GM18909 (cell line): ENCODE data around the gene E2F7.

Source experiments
- ATAC-seq: cut with Tn5 transposase; IDR thresholded peaks from one replicate; pipeline ENCODE4 v1.9.1; 2021; ENCODE audit warnings: mild to moderate bottlenecking; ENCODE audit not compliant: unreplicated experiment, poor library complexity

E2F7 gene

DNA sequence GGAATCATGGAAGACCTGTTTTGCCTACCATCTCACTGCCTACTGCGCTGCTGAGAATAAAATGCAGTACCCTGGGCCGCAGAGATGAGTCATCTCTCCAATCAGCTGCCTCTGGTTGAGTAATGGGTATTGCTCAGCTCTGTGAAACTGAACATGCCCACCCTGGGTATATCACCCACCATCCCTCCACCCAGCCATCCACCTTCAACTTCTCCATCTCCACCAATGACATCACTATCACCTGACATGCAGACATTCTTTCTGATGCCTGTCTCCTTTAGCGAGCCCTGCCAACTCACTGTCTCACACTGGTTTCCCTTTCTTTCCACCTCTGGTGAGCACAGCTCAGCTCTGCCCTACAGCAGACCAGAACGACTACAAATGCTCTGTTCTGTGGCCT is 33.6 kb downstream of the E2F7 start:
- ATAC-seq = no peak

GRCh38 chr12:77025782-77026314 is 39.5 kb downstream of the E2F7 start:
- ATAC-seq = no peak

GRCh38 chr12:77023501-77023900 is 41.9 kb downstream of the E2F7 start:
- no peak for ATAC-seq

DNA sequence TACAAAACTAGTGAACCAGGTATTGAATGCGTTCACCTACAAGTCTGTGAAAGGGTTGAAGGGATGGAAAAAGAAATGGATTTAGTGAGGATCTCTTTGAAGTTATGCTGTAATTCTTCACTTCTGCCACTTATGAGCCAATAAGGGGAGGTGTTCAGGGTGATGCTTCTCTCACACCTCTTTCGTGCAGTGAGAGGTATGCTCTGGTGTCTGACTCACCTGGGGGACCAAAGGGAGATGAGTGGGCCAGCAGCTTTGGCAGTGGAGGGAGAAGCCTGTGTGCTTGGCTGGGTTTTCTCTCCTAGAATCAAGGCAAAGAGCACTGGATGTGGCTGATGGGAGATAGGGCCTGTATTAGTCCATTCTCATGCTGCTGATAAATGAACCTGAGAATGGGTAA is 45.4 kb downstream of the E2F7 start:
- no peak for ATAC-seq

GRCh38 chr12:77016606-77017005 is 48.8 kb downstream of the E2F7 start:
- ATAC-seq = no peak

- no peak for ATAC-seq
Measured at GRCh38 chr12:77013091-77013490, 52.3 kb downstream of the E2F7 start.

GRCh38 chr12:77010691-77011548 is 54.4 kb downstream of the E2F7 start:
- ATAC-seq = peak; percentile 92

- ATAC-seq = no peak
Measured at GRCh38 chr12:77007476-77007875, 57.9 kb downstream of the E2F7 start.

DNA sequence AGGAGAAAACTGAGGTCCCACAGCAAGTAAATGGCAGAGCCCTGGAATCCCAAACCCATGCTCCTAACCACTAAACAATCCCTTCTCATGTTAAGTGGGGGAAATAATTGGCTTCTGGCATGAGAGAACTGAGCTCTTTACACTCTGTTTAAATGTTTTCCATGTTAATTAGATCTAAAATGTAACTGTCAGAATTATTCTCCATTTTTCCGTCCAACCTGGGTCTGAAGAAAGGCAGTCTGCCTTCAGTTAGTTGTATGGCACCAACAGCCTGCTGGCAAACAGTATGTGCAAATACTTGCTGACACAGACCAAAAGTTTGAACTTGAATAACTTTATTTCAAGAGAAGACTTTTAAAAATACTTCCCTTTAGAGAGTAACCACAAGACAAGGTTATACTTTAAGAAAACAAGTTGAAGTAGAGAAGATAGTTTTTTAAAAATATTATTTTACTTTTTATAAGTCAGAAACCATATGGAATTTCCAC is 59.7 kb downstream of the E2F7 start:
- ATAC-seq = no peak

GRCh38 chr12:77003914-77004313 is 61.5 kb downstream of the E2F7 start:
- ATAC-seq = no peak

GRCh38 chr12:77003246-77003645 is 62.1 kb downstream of the E2F7 start:
- ATAC-seq = no peak

- no peak for ATAC-seq
Measured at GRCh38 chr12:77002382-77002781, 63.0 kb downstream of the E2F7 start.

DNA sequence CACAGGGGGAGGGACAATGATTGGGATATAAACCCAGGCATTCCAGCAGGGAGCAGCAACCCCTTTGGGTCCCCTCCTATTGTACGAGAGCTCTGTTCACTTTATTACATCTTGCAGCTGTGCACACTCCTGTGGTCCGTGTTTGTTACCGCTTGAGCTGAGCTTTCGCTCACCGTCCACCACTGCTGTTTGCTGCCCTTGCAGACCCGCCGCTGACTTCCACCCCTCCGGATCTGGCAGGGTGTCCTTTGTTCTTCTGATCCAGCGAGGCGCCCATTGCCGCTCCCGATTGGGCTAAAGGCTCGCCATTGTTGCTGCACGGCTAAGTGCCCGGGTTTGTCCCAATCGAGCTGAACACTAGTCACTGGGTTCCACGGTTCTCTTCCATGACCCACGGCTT is 64.1 kb downstream of the E2F7 start:
- ATAC-seq = no peak

DNA sequence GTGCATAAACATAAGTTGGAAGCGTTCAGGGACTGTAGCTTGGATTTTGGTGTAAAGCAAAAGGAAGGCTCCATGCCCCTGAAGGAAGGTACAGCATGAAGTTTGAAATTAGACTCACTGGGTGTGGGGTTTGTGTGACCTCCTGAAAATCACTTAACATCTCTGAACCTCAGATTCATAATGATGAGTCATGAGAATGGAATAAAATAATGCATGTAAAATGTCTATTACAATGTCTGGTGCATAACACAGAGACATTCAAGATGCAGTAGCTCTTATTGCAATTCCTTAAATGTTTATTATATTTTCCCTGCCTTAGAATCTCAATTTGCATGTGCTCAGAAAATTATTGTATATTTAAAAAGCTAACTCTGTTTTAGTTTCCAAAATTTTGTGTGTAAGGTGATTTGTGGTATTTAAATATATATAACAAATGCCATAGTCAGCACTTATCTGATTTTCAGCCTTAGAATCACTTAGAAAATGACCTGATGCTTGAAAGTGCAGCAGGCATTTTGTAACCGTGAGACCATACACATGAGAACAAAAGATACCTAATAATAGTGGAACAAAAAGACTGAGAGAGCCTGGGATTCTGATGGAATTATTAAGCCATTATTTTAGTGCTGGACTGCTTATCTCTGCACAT is 66.3 kb downstream of the E2F7 start:
- ATAC-seq = no peak

DNA sequence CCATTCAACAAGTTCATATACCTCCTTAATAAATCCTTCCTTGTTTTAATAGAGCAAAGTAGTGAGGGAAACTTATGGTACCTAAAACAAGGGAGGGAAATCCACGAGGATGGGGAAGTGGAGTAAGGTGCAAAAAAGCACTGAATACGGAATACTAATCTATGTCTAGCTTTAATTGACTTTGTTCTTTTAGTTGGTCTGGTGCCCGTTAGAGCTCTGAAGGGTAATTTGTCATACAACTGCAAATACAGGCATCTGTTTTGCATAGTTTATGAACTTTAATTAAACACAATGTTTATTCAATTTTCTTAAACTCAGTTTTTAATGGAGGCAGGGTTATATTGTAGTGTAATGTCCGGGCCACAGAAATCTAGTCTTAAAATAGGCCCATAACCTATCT is 67.0 kb downstream of the E2F7 start:
- ATAC-seq = no peak

- no peak for ATAC-seq
Measured at GRCh38 chr12:76997011-76997780, 68.2 kb downstream of the E2F7 start.

DNA sequence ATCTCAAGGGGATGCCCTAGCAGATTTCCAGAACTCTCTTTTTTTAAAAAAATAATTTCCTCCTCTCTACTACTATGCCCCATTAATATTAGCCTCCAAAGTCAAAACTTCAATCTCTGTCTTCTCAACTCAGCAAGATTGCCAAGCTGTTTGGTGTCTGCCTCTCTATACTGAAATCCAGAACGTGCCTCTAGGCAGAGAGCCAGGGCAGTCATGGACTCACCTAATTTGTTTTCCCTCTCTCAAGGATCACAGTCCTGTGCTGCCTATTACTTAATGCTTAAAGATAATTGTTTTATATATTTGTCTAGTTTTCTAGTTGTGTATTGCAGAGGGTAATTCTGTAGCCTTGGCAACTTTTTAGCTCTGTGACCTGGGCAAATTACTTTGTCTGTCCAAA is 74.7 kb downstream of the E2F7 start:
- no peak for ATAC-seq

GRCh38 chr12:76984566-76984965 is 80.8 kb downstream of the E2F7 start:
- ATAC-seq = no peak

- ATAC-seq = no peak
Measured at GRCh38 chr12:76983420-76983819, 81.9 kb downstream of the E2F7 start.

DNA sequence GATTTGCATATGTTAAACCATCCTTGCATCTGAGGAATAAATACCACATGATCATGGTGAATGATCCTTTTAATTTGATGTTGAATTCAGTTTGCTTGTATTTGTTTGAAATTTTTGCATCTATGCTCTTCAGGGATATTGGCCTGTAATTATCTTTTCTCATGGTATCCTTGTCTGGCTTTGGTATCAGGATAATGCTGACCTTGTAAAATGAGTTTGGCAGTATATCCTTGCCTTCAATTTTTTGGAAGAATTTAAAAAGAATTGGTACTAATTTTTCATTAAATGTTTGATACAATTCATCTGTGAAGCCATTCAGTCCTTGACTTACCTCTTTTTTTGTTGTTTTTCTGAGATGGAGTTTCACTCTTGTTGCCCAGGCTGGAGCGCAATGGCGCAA is 85.2 kb downstream of the E2F7 start:
- ATAC-seq = no peak
